Measurements from ENCODE around the gene XPO6. TPM values are rescaled to one million over a fixed set of nuclear protein-coding genes. Genes with fewer than 3 reads are reported as not detected.

Gene XPO6
- total RNA-seq, 1 experiment from 2014 or later: 112 TPM

GRCh38 chr16:28155293-28155692 is 56.5 kb downstream of the XPO6 start:
- H3K36me3 ChIP-seq (ENCODE audit: control insufficient read depth, insufficient read depth, low read length): no peaks in the 10 kb centered on the region; the same call in 1 of the 2 replicates
- no TSS peak for BruUV-seq (replicated peaks)
- no peaks in the 10 kb centered on the region for H3K9me3 Mint-ChIP-seq (ENCODE audit: unreplicated experiment)
- H3K4me1 Mint-ChIP-seq (ENCODE audit: low read depth, unreplicated experiment): no peaks in the 10 kb centered on the region
- no peaks in the 10 kb centered on the region for H3K27me3 Mint-ChIP-seq (ENCODE audit: insufficient read depth, unreplicated experiment)
- no peak overlapping the region for H3K4me3 Mint-ChIP-seq (ENCODE audit: unreplicated experiment)
- H3K4me3 ChIP-seq (ENCODE audit: low read depth, low read length): no peak overlapping the region
- CTCF ChIA-PET: no interaction called here
- no peaks in the 10 kb centered on the region for H3K27me3 ChIP-seq (replicated peaks; ENCODE audit: control insufficient read depth, insufficient read depth, low read length)
- DNase-seq: no peak
- intact Hi-C loops (cut with micrococcal nuclease; ENCODE audit: unreplicated experiment): no loop called here
- H3K27ac Mint-ChIP-seq (ENCODE audit: unreplicated experiment): no peak overlapping the region
- POLR2A ChIA-PET: no interaction called here
- no peaks in the 10 kb centered on the region for H3K4me1 ChIP-seq
- no peak for TF ChIP-seq CTCF (IDR thresholded peaks at IDR 0.05; ENCODE audit: insufficient read depth in 1 of 2, low read depth in 1 of 2, low read length in 1 of 2, severe bottlenecking in 1 of 2, unreplicated experiment in 1 of 2)
- H3K9me3 ChIP-seq: no peaks in the 10 kb centered on the region
- H3K36me3 Mint-ChIP-seq (ENCODE audit: insufficient read depth, unreplicated experiment): peaks cover 50% of the 10 kb centered on the region

GRCh38 chr16:28151180-28151579 is 60.6 kb downstream of the XPO6 start:
- H3K4me3 ChIP-seq (ENCODE audit: low read depth, low read length): no peak overlapping the region
- H3K9me3 ChIP-seq: no peaks in the 10 kb centered on the region
- no TSS peak for BruUV-seq (replicated peaks)
- H3K4me3 Mint-ChIP-seq (ENCODE audit: unreplicated experiment): no peak overlapping the region
- no peaks in the 10 kb centered on the region for H3K27me3 ChIP-seq (replicated peaks; ENCODE audit: control insufficient read depth, insufficient read depth, low read length)
- H3K4me1 ChIP-seq: no peaks in the 10 kb centered on the region
- POLR2A ChIA-PET: no interaction called here
- DNase-seq: no peak
- H3K36me3 Mint-ChIP-seq (ENCODE audit: insufficient read depth, unreplicated experiment): peaks cover 58% of the 10 kb centered on the region
- H3K27ac Mint-ChIP-seq (ENCODE audit: unreplicated experiment): no peak overlapping the region
- CTCF ChIA-PET: no interaction called here
- H3K9me3 Mint-ChIP-seq (ENCODE audit: unreplicated experiment): no peaks in the 10 kb centered on the region
- TF ChIP-seq CTCF (IDR thresholded peaks at IDR 0.05; ENCODE audit: insufficient read depth in 1 of 2, low read depth in 1 of 2, low read length in 1 of 2, severe bottlenecking in 1 of 2, unreplicated experiment in 1 of 2): no peak
- intact Hi-C loops (cut with micrococcal nuclease; ENCODE audit: unreplicated experiment): no loop called here
- no peaks in the 10 kb centered on the region; the same call in 1 of the 2 replicates for H3K36me3 ChIP-seq (ENCODE audit: control insufficient read depth, insufficient read depth, low read length)
- no peaks in the 10 kb centered on the region for H3K4me1 Mint-ChIP-seq (ENCODE audit: low read depth, unreplicated experiment)
- H3K27me3 Mint-ChIP-seq (ENCODE audit: insufficient read depth, unreplicated experiment): no peaks in the 10 kb centered on the region

- Histone ChIP-seq H3K4me1 (no peaks in the 10 kb centered on the region), H3K27me3 (replicated peaks; ENCODE audit: control insufficient read depth, insufficient read depth, low read length) (no peaks in the 10 kb centered on the region), H3K36me3 (ENCODE audit: control insufficient read depth, insufficient read depth, low read length) (no peaks in the 10 kb centered on the region; the same call in 1 of the 2 replicates), H3K9me3 (no peaks in the 10 kb centered on the region), H3K4me3 (ENCODE audit: low read depth, low read length) (no peak overlapping the region)
- H3K27ac Mint-ChIP-seq (ENCODE audit: unreplicated experiment): no peak overlapping the region
- H3K36me3 Mint-ChIP-seq (ENCODE audit: insufficient read depth, unreplicated experiment): peaks cover 52% of the 10 kb centered on the region
- H3K4me3 Mint-ChIP-seq (ENCODE audit: unreplicated experiment): no peak overlapping the region
- ChIA-PET CTCF (no interaction called here), POLR2A (no interaction called here)
- no peaks in the 10 kb centered on the region for H3K4me1 Mint-ChIP-seq (ENCODE audit: low read depth, unreplicated experiment)
- BruUV-seq (replicated peaks): no TSS peak
- H3K9me3 Mint-ChIP-seq (ENCODE audit: unreplicated experiment): no peaks in the 10 kb centered on the region
- intact Hi-C loops (cut with micrococcal nuclease; ENCODE audit: unreplicated experiment): no loop called here
- H3K27me3 Mint-ChIP-seq (ENCODE audit: insufficient read depth, unreplicated experiment): no peaks in the 10 kb centered on the region
- no peak for TF ChIP-seq CTCF (IDR thresholded peaks at IDR 0.05; ENCODE audit: insufficient read depth in 1 of 2, low read depth in 1 of 2, low read length in 1 of 2, severe bottlenecking in 1 of 2, unreplicated experiment in 1 of 2)
- DNase-seq: no peak
Measured at GRCh38 chr16:28149011-28149888, 62.5 kb downstream of the XPO6 start.

All from Caco-2 (cell line).